MM.1S (cell line): ENCODE data around the gene ESPN.

Experiments
- CTCF ChIP-seq: fragments of 300-600 bp; sonication (generic); IDR thresholded peaks from 2 replicates; pipeline ENCODE4 v1.5.1; 2016; ENCODE audit warnings: antibody characterized with exemption, low read length, mixed read lengths
- EZH2 ChIP-seq: fragments of 300-600 bp; sonication (generic); optimal IDR thresholded peaks from 2 replicates; pipeline ENCODE3; 2017; ENCODE audit warnings: low read depth, mild to moderate bottlenecking, antibody characterized with exemption, low read length, mixed read lengths
- EZH2phosphoT487 ChIP-seq: fragments of 300-600 bp; sonication (generic); IDR thresholded peaks from 2 replicates; pipeline ENCODE4 v1.6.1; 2018; ENCODE audit warnings: antibody characterized with exemption, low read length

DNA sequence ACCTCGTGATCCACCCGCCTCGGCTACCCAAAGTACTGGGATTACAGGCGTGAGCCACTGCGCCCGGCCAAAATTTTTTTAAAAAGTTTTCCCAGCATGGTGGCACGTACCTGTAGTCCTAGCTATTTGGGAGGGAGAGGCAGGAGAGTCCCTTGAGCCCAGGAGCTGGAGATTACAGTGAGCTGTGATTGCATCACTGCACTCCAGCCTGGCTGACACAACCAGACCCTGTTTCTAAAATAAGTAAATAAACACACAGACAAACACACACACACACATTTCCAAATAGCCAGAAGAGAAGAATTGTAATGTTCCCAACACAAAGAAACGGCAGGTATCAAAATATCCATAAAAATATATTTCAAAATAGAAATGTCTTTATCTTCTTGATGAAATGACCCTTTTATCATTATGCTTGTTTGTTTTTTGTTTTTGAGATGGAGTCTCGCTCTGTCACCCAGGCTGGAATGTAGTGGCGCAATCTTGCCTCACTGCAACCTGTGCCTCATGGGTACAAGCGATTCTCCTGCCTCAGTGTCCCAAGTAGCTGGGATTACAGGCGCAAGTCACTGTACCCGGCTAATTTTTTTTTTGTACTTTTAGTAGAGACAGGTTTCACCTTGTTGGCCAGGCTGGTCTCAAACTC, 14.2 kb upstream of the ESPN start:
- no peak for TF ChIP-seq CTCF
- TF ChIP-seq EZH2: no peak
- TF ChIP-seq EZH2phosphoT487: no peak
